HepG2 (cell line): Measurements from ENCODE around the gene RABGAP1L. TPM values are rescaled to one million over a fixed set of nuclear protein-coding genes. Genes with fewer than 3 reads are reported as not detected.

Experiments used
- AHDC1 ChIP-seq: sonication (generic); formaldehyde crosslinking; IDR thresholded peaks from 2 replicates; pipeline ENCODE4 v1.5.1; 2020; ENCODE audit warnings: mild to moderate bottlenecking, missing genetic modification reagents, borderline replicate concordance
- DNMT3B ChIP-seq: conservative IDR thresholded peaks from 2 replicates; pipeline ENCODE4 v1.6.1; 2016; ENCODE audit warnings: missing biosample characterization, control low read depth
- FOXK1 ChIP-seq: sonication (generic); formaldehyde crosslinking; IDR thresholded peaks from 2 replicates; pipeline ENCODE4 v1.4.0; 2020; ENCODE audit warnings: low read depth, missing genetic modification reagents, borderline replicate concordance
- HMG20A ChIP-seq: IDR thresholded peaks from 2 replicates; pipeline ENCODE4 v1.6.1; 2016; ENCODE audit warnings: borderline replicate concordance
- MEIS2 ChIP-seq: sonication (generic); formaldehyde crosslinking; IDR thresholded peaks from 2 replicates; pipeline ENCODE4 v1.9.0; 2021; ENCODE audit warnings: mild to moderate bottlenecking, missing genetic modification reagents
- MXD4 ChIP-seq: IDR thresholded peaks from 2 replicates; pipeline ENCODE4 v1.6.1; 2016; ENCODE audit warnings: mild to moderate bottlenecking, missing biosample characterization, missing genetic modification reagents
- NR2F6 ChIP-seq, 2 experiments: IDR thresholded peaks; 2 replicates each; pipeline ENCODE4 v1.6.1; 2016; ENCODE audit warnings: antibody characterized with exemption in 1 of 2, mild to moderate bottlenecking in 1 of 2
- PCBP1 ChIP-seq: fragments of 200-400 bp; formaldehyde crosslinking; IDR thresholded peaks from 2 replicates; pipeline ENCODE4 v1.6.1; 2017; ENCODE audit warnings: mild to moderate bottlenecking, low read depth, low read length, borderline replicate concordance
- TARDBP ChIP-seq: sonication (generic); formaldehyde crosslinking; IDR thresholded peaks from 2 replicates; pipeline ENCODE4 v1.8.0; 2022; ENCODE audit warnings: mild to moderate bottlenecking, missing genetic modification reagents
- THRA ChIP-seq: sonication (generic); formaldehyde crosslinking; IDR thresholded peaks from 2 replicates; pipeline ENCODE4 v1.4.0; 2020; ENCODE audit warnings: missing genetic modification reagents, borderline replicate concordance
- ZFP41 ChIP-seq: sonication (generic); formaldehyde crosslinking; IDR thresholded peaks from 2 replicates; pipeline ENCODE4 v1.4.0; 2020; ENCODE audit warnings: mild to moderate bottlenecking, missing genetic modification reagents, borderline replicate concordance
- ZKSCAN8 ChIP-seq: IDR thresholded peaks from 2 replicates; pipeline ENCODE4 v1.6.1; 2016; ENCODE audit warnings: borderline replicate concordance, missing genetic modification reagents, missing compliant biosample characterization
- ZNF24 ChIP-seq: fragments of 450-650 bp; IDR thresholded peaks from 2 replicates; pipeline ENCODE4 v1.6.1; 2017; ENCODE audit warnings: antibody characterized with exemption, mild to moderate bottlenecking
- ZNF275 ChIP-seq: sonication (generic); formaldehyde crosslinking; IDR thresholded peaks from 2 replicates; pipeline ENCODE4 v1.8.0; 2022; ENCODE audit warnings: missing genetic modification reagents, mild to moderate bottlenecking, inconsistent platforms, borderline replicate concordance
- ZNF296 ChIP-seq: sonication (generic); formaldehyde crosslinking; conservative IDR thresholded peaks from 2 replicates; pipeline ENCODE4 v1.5.0; 2020; ENCODE audit warnings: mild to moderate bottlenecking, missing genetic modification reagents
- ZNF333 ChIP-seq: sonication (generic); formaldehyde crosslinking; IDR thresholded peaks from 2 replicates; pipeline ENCODE4 v1.4.0; 2020; ENCODE audit warnings: mild to moderate bottlenecking, missing genetic modification reagents, borderline replicate concordance
- ZNF563 ChIP-seq: sonication (generic); formaldehyde crosslinking; IDR thresholded peaks from 2 replicates; pipeline ENCODE4 v1.8.0; 2022; ENCODE audit warnings: mild to moderate bottlenecking, moderate library complexity, missing genetic modification reagents
- ZNF841 ChIP-seq: sonication (generic); formaldehyde crosslinking; IDR thresholded peaks from 2 replicates; pipeline ENCODE4 v1.8.1; 2023; ENCODE audit warnings: missing genetic modification reagents, borderline replicate concordance
- polyA plus RNA-seq, 8 experiments: library from polyadenylated mRNA; depleted of rRNA in 3 of 8; stranded (reverse) in 7 of 8; unstranded in 1 of 8; fragments of >200 nt; fragmentation: Illumina TruSeq in 4 of 8; extraction: Trizol in 4 of 8; gene quantifications; 2 replicates each; pipeline versions ENCODE4 v1.2.1 to v1.2.3, GENCODE V29; 2011 to 2016; ENCODE audit warnings: low read depth in 4 of 8, missing spikeins in 1 of 8, mixed read lengths in 1 of 8; ENCODE audit not compliant: insufficient read depth in 1 of 8
- total RNA-seq, 5 experiments: library from RNA; depleted of rRNA; stranded (reverse); fragments of >200 nt; fragmentation: Illumina TruSeq; extraction: Trizol; gene quantifications; 2 replicates each; pipeline ENCODE4 v1.2.3, GENCODE V29; 2016; ENCODE audit warnings: low read depth in 1 of 5
- TF ChIP-seq, protein P1 (sequence below): sonication (generic); formaldehyde crosslinking; IDR thresholded peaks from 2 replicates; pipeline ENCODE4 v1.8.0; 2022; ENCODE audit warnings: missing genetic modification reagents, mild to moderate bottlenecking, moderate library complexity, borderline replicate concordance

The RABGAP1L gene
- total and polyA plus RNA-seq, 2 of the 13 experiments (the other 11 are each of a cell fraction or from before 2014, with no cell fraction given), result 7.9 to 22.6 TPM

DNA sequence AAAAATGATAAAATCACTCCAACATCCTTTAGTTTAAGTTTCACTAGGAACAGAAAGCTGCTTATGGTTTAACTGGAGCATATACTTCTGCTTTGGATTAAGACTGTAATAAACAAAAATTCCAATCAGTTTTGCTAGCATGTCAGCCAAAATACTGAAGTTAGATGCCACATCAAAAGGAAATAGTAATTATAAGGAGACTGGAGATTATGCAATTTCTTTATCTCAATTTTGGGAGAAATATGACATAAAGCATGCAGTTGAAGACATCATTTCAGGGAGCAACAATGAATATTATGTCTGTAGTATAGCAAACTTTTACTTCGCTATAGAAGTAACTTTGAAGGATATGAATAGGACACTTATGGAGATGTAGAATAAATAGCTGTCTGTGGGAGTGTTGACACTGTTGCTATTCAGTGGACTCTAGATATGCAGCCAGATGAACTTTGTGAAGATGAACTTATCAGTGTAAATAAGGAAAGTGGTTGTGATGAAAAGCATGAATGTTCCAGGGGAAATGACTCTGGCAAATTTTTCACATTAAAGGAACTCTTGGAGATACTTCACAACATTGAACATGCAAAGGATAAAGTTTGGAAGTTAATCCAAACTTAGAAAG is 107.8 kb downstream of the RABGAP1L start (continued):
- TF ChIP-seq ZNF275 (CRISPR knock-in tag) (no peak), ZNF563 (no peak), MXD4 (CRISPR knock-in tag) (no peak), ZKSCAN8 (peak; percentile 39; the same call in 1 of the 2 replicates), FOXK1 (CRISPR knock-in tag) (peak; percentile 70; the same call in 1 of the 2 replicates), ZFP41 (CRISPR knock-in tag) (no peak), MEIS2 (CRISPR knock-in tag) (no peak), ZNF296 (no peak), TARDBP (peak; percentile 82; the same call in 1 of the 2 replicates), PCBP1 (no peak), ZNF24 (no peak), HMG20A (peak; percentile 93), ZNF333 (CRISPR knock-in tag) (no peak), THRA (CRISPR knock-in tag) (peak; percentile 33; the same call in 1 of the 2 replicates), ZNF841 (CRISPR knock-in tag) (no peak), AHDC1 (CRISPR knock-in tag) (peak; percentile 96), NR2F6 (IDR thresholded peaks at IDR 0.05) (peak; percentile 74), NR2F6 (CRISPR knock-in tag; IDR thresholded peaks at IDR 0.05) (peak; percentile 74), DNMT3B (CRISPR knock-in tag) (no peak)
- TF ChIP-seq, protein P1, sequence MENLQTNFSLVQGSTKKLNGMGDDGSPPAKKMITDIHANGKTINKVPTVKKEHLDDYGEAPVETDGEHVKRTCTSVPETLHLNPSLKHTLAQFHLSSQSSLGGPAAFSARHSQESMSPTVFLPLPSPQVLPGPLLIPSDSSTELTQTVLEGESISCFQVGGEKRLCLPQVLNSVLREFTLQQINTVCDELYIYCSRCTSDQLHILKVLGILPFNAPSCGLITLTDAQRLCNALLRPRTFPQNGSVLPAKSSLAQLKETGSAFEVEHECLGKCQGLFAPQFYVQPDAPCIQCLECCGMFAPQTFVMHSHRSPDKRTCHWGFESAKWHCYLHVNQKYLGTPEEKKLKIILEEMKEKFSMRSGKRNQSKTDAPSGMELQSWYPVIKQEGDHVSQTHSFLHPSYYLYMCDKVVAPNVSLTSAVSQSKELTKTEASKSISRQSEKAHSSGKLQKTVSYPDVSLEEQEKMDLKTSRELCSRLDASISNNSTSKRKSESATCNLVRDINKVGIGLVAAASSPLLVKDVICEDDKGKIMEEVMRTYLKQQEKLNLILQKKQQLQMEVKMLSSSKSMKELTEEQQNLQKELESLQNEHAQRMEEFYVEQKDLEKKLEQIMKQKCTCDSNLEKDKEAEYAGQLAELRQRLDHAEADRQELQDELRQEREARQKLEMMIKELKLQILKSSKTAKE, result peak; percentile 66; the same call in 1 of the 2 replicates
